Lower lobe of right lung (tissue), 2 donors: Measurements from ENCODE around the gene CD74. TPM values are rescaled to one million over a fixed set of nuclear protein-coding genes. Genes with fewer than 3 reads are reported as not detected.

Experiments used
- ATAC-seq, 2 donors: fragments of 200-7000 bp; cut with Tn5 transposase; one replicate each; pipeline ENCODE4 v1.9.1; 2020 to 2022; ENCODE audit warnings: mild to moderate bottlenecking in 2 of 2, moderate library complexity in 2 of 2
- DNase-seq: peaks from one replicate; pipeline ENCODE4 v3.0.0-alpha.2; 2020
- H3K27ac ChIP-seq: fragments of 200-600 bp; one replicate; pipeline ENCODE4 v1.8.0; 2022
- H3K27me3 ChIP-seq: fragments of 200-600 bp; one replicate; pipeline ENCODE4 v1.8.0; 2022; ENCODE audit warnings: low read depth
- H3K36me3 ChIP-seq: fragments of 200-600 bp; one replicate; pipeline ENCODE4 v1.8.0; 2022; ENCODE audit warnings: mild to moderate bottlenecking
- H3K4me1 ChIP-seq: fragments of 200-600 bp; one replicate; pipeline ENCODE4 v1.8.0; 2022
- H3K4me3 ChIP-seq: fragments of 200-600 bp; one replicate; pipeline ENCODE4 v1.8.0; 2022; ENCODE audit warnings: mild to moderate bottlenecking
- H3K9me3 ChIP-seq: fragments of 200-600 bp; one replicate; pipeline ENCODE4 v1.8.0; 2022
- intact Hi-C: fragments of 100-400 bp; cut with DNase I; formaldehyde crosslinking; loops from one replicate; pipeline ENCODE4 v1.11.0; 2022
- total RNA-seq: library from RNA; stranded (reverse); fragmentation: NEBNext Ultra II Directional; extraction: Animal tissue kit (Norgen Biotek cat#: 25700); gene quantifications from one replicate; pipeline ENCODE4 v1.2.1, GENCODE V29; 2021
- TF ChIP-seq, protein P1 (sequence below): fragments of 200-600 bp; IDR thresholded peaks from one replicate; pipeline ENCODE4 v1.8.0; 2022; ENCODE audit warnings: antibody characterized with exemption, mild to moderate bottlenecking
- donor health status: DM: no; HTN: yes; CAD: no; lungs with severe emphysema.

The CD74 gene
- total RNA-seq, 1 donor from 2014 or later = 4,221 TPM

DNA sequence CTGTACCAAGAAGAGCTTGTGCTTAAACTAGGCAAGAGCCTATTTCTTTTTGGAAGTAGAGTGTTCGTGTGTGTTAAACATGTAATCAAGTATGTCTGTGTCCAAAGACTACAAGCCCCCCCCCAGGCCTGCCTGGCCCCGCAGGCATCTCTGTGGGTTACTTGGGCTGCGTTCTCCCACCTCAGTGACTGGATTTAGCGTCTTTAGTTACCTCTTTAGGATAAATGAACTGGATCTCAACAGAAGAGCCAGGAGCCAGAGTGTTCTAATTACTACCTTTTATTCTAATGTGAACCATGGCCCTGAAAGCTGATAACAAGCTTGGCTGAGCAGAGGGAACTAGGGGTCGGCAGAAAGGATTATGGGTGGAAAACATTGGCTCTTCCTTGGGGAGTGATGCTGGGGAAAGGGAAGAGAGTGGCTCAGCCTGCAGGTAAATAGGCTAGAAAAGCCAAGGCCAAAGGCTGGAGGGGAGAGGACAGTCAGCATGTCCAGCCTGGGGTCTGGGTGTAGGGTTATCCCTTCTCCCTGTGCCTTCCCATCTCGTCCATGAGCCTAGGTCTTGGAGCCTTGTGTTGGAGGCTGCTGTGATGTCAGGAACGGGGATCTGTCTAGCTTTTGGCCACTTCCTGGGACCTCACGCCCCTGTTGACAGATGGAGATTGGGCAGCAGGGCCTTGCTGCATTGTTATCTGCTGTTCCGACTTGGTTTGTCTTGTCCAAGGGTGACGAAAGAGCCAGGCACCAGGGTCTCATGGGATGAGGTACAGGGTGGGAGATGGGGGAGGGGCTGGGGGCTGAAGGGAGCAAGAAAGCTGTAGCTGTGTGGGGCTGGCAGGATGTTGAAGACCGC lies 11.1 kb downstream of the CD74 start:
- TF ChIP-seq, protein P1, sequence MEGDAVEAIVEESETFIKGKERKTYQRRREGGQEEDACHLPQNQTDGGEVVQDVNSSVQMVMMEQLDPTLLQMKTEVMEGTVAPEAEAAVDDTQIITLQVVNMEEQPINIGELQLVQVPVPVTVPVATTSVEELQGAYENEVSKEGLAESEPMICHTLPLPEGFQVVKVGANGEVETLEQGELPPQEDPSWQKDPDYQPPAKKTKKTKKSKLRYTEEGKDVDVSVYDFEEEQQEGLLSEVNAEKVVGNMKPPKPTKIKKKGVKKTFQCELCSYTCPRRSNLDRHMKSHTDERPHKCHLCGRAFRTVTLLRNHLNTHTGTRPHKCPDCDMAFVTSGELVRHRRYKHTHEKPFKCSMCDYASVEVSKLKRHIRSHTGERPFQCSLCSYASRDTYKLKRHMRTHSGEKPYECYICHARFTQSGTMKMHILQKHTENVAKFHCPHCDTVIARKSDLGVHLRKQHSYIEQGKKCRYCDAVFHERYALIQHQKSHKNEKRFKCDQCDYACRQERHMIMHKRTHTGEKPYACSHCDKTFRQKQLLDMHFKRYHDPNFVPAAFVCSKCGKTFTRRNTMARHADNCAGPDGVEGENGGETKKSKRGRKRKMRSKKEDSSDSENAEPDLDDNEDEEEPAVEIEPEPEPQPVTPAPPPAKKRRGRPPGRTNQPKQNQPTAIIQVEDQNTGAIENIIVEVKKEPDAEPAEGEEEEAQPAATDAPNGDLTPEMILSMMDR = no peak
- ATAC-seq = no peak
- Histone ChIP-seq H3K4me1 (no peaks in the 10 kb centered on the region), H3K27ac (peak overlapping the region; percentile 6), H3K36me3 (peaks cover 99% of the 10 kb centered on the region), H3K27me3 (no peaks in the 10 kb centered on the region), H3K4me3 (no peak overlapping the region), H3K9me3 (no peaks in the 10 kb centered on the region)
- DNase-seq = peak; percentile 32
- intact Hi-C loops = no loop called here

DNA sequence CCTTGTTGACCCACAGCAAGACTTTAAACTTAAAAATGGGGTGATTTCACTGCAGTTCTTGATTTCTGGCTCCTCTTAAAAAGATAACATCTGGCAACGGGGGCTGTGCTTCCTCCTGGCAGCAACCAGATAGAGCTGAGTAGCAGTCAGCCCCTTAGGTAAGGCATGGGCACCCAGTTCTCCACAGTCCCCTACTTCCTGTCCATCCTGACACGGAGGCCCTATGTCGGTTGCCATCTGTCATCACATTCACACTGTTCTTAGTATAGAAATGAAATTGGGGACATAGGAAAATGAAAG lies 11.7 kb downstream of the CD74 start:
- Histone ChIP-seq H3K27ac (peak overlapping the region; percentile 6), H3K9me3 (no peaks in the 10 kb centered on the region), H3K27me3 (no peaks in the 10 kb centered on the region), H3K4me1 (no peaks in the 10 kb centered on the region), H3K36me3 (peaks cover 99% of the 10 kb centered on the region), H3K4me3 (no peak overlapping the region)
- TF ChIP-seq, protein P1 = no peak
- no peak for ATAC-seq
- intact Hi-C loops = no loop called here
- DNase-seq = peak; percentile 20

DNA sequence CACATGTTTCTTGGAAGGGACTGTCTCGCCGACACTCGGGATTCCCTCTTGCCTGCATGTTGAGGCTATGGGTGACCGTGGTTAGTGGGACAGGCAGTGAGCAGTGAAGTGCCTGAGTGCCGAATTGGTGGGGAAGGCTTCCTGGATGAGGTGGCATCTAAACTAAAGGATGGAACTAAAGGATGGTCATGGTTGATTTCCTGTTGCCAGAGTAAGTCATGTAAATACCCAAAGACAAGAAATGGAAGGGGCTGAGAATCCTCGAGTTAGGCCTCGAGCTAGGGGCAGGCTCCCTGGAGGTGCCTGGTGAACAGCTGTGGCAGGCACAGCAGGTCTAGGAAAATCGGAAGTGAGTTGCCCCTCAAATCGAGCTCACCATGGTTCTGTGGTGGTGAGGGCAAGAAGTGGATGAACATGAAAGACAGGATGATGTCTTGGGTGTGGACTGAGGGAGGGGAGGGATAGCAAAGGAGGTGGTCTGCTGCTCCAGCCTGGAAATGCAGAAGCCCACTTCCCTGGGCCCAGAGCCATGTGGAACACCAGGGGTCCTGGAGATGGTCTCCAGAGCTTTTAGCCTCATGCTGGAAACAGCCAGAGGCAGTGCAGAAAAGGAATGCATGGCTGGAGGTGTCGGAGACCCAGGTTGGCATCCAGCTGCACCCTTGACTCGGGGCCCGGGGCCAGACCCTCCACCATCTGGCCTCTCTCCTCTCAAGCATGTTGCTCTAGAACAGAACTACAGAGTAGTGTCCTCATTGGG lies 12.2 kb downstream of the CD74 start:
- H3K27me3 ChIP-seq = no peaks in the 10 kb centered on the region
- intact Hi-C loops = no loop called here
- H3K4me3 ChIP-seq = no peak overlapping the region
- no peaks in the 10 kb centered on the region for H3K4me1 ChIP-seq
- peaks cover 99% of the 10 kb centered on the region for H3K36me3 ChIP-seq
- TF ChIP-seq, protein P1 = no peak
- peak overlapping the region; percentile 6 for H3K27ac ChIP-seq
- H3K9me3 ChIP-seq = no peaks in the 10 kb centered on the region
- DNase-seq (peak; percentile 28), ATAC-seq (no peak)

DNA sequence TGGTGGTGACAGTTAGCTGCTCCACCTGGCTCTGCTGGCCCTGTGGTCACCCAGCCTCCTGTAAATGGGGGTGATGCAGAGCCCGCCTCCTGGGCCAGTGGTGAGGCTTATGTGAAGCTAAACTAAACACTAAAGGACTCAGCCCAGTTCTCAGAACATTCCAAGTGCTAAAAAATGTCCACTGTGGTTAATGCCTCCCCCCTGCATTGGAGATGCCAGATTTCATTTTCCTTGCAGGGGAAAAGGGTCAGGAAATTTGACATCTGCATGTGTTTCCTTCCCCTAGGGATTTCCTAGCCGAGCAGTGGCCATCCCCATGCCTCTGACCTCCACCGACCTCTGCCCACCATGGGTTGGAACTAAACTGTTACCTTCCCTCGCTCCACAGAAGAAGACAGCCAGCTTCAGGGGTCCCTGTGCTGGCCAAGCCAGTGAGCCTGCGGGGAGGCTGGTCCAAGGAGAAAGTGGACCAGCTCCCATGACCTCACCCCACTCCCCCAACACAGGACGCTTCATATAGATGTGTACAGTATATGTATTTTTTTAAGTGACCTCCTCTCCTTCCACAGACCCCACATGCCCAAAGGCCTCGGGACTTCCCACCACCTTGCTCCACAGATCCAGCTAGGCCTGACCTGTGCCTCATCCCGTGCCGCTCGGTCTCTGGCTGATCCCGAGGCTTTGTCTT lies 13.0 kb downstream of the CD74 start:
- intact Hi-C loops = no loop called here
- TF ChIP-seq, protein P1 = no peak
- ATAC-seq (peak; percentile 2 to 19), DNase-seq (peak; percentile 44)
- H3K36me3 ChIP-seq = peaks cover 99% of the 10 kb centered on the region
- no peaks in the 10 kb centered on the region for H3K4me1 ChIP-seq
- H3K4me3 ChIP-seq = no peak overlapping the region
- no peaks in the 10 kb centered on the region for H3K27me3 ChIP-seq
- H3K27ac ChIP-seq = no peak overlapping the region
- H3K9me3 ChIP-seq = no peaks in the 10 kb centered on the region

DNA sequence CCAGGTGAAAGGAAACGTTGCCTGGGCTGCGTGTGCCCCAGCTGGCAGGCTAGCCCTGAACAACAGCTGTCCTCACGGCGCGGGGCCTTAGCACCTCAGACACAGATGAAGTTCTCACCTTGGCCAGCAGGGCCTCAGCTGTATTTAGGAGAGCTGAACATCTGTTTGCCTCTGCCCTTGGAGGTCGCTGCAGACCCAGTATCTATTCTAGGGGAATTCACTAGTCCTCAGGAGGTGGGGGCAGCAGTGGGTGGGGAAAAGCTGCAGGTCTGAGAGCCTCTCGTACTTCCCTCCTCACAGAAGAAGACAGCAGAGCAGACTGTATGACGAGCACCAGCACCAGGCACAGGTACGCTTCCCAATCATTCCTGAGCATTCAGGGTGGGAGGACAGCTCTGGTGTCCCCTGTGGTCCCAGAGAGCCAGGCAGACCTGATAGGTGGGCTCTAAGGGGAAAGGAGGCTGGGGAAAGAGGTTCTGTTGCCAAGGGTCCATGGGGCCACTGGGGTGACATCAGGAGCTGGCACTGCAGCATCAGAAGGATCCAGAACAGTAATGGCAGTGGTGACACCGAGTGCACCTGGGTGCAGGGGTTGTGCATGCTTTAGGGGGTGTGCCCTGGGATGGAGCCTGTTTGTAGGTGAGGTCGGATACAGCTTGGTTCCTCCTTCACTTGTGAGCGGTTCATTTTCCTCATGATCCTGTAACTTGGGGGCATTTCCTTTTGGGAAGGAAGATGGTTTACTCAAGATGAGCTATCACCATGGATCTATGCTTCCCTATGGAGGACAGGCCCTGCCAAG lies 13.8 kb downstream of the CD74 start:
- DNase-seq = peak; percentile 44
- H3K4me1 ChIP-seq = no peaks in the 10 kb centered on the region
- H3K36me3 ChIP-seq = peaks cover 99% of the 10 kb centered on the region
- no peak overlapping the region for H3K27ac ChIP-seq
- ATAC-seq = peak; percentile 23 to 34
- no peaks in the 10 kb centered on the region for H3K9me3 ChIP-seq
- intact Hi-C loops = no loop called here
- TF ChIP-seq, protein P1 = no peak
- no peak overlapping the region for H3K4me3 ChIP-seq
- no peaks in the 10 kb centered on the region for H3K27me3 ChIP-seq
